Ascending aorta (tissue), 2 donors: ENCODE measurements around the gene PNMA5. TPM values are rescaled to one million over a fixed set of nuclear protein-coding genes. Genes with fewer than 3 reads are reported as not detected.
A peak's percentile ranks its signal among the peaks of the same experiment; 100 is the strongest.
"Not testable (repeated sequence)": the region's sequence is repeated elsewhere in the genome, so short reads cannot be mapped to it uniquely, and the experiment has no call there.

ENCODE experiments used
- DNase-seq, 2 donors: peaks; one replicate each; pipeline ENCODE4 v3.0.0-alpha.2; 2019; ENCODE audit warnings: low spot score in 2 of 2
- H3K27ac ChIP-seq, 2 donors: fragments of 200-600 bp; sonication (generic); one replicate each; pipeline ENCODE4 v1.5.1; 2016 to 2017; ENCODE audit warnings: mild to moderate bottlenecking in 1 of 2
- H3K27me3 ChIP-seq: fragments of 200-600 bp; sonication (generic); one replicate; pipeline ENCODE4 v1.5.1; 2017
- H3K36me3 ChIP-seq, 2 donors: fragments of 200-600 bp; sonication (generic); one replicate each; pipeline ENCODE4 v1.5.1; 2016
- H3K4me1 ChIP-seq, 2 donors: fragments of 200-600 bp; sonication (generic); one replicate each; pipeline ENCODE4 v1.5.1; 2016 to 2017; ENCODE audit warnings: mild to moderate bottlenecking in 1 of 2
- H3K4me3 ChIP-seq, 2 donors: fragments of 200-600 bp; sonication (generic); one replicate each; pipeline ENCODE4 v1.5.1; 2016 to 2017; ENCODE audit warnings: mild to moderate bottlenecking in 1 of 2
- H3K9me3 ChIP-seq, 2 donors: fragments of 200-600 bp; sonication (generic); one replicate each; pipeline ENCODE4 v1.5.1; 2016
- intact Hi-C: fragments of 100-400 bp; cut with DNase I; formaldehyde crosslinking; loops from one replicate; pipeline ENCODE4 v1.15.1; 2023
- total RNA-seq: library from RNA; depleted of rRNA; stranded (reverse); fragments of >200 nt; gene quantifications from one replicate; pipeline ENCODE4 v1.1.0, GENCODE V29; 2016
- TF ChIP-seq, protein P1 (sequence below), 3 experiments: fragments of 200-600 bp in 2 of 3; fragments of 450-650 bp in 1 of 3; sonication (generic) in 2 of 3; IDR thresholded peaks; one replicate each; pipeline ENCODE4 v1.5.1; 2016 to 2019; ENCODE audit warnings: antibody characterized with exemption in 3 of 3, mild to moderate bottlenecking in 1 of 3, moderate library complexity in 1 of 3

The PNMA5 gene
- not detected for total RNA-seq

DNA sequence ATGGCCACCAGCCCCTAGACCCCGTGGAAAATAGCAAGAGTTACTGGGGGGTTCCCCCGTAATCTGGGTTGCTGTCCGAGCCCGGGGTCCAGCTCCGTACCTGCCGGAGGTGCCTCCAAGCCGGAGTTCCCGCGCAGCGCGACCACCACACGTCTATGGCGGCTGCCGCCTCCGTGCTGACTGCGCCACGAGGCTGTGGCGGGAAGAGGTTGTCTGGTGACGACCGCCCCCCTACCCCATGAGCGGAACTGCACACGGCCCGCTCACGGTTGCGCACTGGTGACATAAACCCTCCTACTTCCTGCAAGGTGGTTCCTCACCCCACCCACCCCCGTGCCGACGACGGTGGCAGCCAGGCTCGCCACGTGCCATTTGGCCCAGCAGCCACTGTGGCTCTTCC lies at the start of gene PNMA5:
TSS of gene PNMA5 (minus strand) at position 184 of the 400 bp plus-strand sequence. CDS start 2,518 bp downstream, outside the sequence.
- DNase-seq: no peak
- H3K27me3 ChIP-seq: no peaks in the 10 kb centered on the region
- no peak within 1 kb of the TSS for H3K27ac ChIP-seq
- intact Hi-C loops: no loop called here
- no peaks in the 10 kb centered on the region for H3K36me3 ChIP-seq
- no peak within 1 kb of the TSS for H3K4me3 ChIP-seq
- H3K9me3 ChIP-seq: no peaks in the 10 kb centered on the region
- H3K4me1 ChIP-seq: no peaks in the 10 kb centered on the region
- TF ChIP-seq, protein P1, sequence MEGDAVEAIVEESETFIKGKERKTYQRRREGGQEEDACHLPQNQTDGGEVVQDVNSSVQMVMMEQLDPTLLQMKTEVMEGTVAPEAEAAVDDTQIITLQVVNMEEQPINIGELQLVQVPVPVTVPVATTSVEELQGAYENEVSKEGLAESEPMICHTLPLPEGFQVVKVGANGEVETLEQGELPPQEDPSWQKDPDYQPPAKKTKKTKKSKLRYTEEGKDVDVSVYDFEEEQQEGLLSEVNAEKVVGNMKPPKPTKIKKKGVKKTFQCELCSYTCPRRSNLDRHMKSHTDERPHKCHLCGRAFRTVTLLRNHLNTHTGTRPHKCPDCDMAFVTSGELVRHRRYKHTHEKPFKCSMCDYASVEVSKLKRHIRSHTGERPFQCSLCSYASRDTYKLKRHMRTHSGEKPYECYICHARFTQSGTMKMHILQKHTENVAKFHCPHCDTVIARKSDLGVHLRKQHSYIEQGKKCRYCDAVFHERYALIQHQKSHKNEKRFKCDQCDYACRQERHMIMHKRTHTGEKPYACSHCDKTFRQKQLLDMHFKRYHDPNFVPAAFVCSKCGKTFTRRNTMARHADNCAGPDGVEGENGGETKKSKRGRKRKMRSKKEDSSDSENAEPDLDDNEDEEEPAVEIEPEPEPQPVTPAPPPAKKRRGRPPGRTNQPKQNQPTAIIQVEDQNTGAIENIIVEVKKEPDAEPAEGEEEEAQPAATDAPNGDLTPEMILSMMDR (IDR thresholded peaks at IDR 0.05): no peak

DNA sequence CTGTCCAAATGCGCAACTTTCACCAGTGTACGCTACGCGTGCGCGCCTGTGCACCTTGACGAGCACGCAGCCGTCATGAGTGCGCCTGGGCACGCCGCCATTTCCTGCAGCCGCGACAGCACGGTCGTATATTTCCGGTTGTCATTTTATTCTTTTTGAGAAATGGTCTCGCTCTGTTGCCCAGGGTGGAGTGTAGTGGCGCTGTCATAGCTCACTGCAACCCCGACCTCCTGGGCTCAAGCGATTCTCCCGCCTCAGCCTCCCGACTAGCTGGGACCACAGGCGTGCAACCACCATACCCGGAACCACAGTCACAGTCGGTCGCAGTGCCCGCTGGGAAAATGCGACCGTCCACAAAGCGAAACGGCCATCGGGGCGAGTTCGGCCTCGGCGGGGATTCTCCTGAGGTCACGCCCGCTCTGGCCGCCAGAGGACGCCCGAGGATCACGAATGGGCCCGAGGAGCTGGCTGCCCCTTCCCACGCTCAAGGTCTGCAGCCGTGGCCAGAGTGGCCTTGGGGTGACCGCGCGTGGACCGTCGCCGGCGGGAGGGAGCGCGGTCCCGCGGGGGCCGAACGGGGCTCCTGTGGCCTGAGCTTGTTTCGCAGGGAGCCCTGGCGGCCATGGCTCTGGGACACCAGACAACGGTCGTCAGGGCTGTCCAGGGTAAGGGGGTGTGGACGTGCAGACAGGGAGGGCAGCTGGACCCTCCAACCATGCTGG lies 38.6 kb upstream of the PNMA5 start:
- Histone ChIP-seq H3K4me3 (peak overlapping the region; percentile 26 to 55), H3K27me3 (no peaks in the 10 kb centered on the region), H3K4me1 (no peaks in the 10 kb centered on the region), H3K9me3 (no peaks in the 10 kb centered on the region), H3K36me3 (no peaks in the 10 kb centered on the region), H3K27ac (no peak overlapping the region)
- DNase-seq: peak in 1 of 2 donors; percentile 80
- intact Hi-C loops: loop anchor here (5.0 to 10.0 kb wide), 3 partner anchors 412 to 632 kb away; partner anchors contain the start of gene TREX2
- TF ChIP-seq, protein P1 (IDR thresholded peaks at IDR 0.05): peak; percentile 76 to 85 (median 85)

DNA sequence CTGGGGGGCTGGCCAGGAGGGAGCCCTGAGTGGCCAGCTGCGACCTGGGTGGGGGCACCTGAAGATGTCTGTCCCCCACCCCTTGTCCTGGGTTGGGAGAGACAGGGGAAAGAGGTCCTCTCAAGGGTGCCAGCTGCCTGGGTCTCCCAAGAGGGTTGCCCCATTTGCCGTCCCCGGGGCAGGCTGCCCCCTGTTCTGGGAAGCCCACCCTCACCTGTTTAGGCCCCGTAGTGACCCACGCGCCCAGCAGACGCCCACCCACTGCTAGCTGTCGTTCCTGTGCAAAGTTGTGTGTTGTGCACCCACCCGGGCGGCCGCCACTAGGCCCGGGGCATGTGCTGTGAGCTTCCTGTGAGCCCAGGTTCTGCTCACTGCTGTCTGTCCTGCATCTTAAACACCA lies 36.9 kb upstream of the PNMA5 start:
- no peak for DNase-seq
- Histone ChIP-seq H3K4me3 (no peak overlapping the region), H3K9me3 (no peaks in the 10 kb centered on the region), H3K27ac (no peak overlapping the region), H3K27me3 (no peaks in the 10 kb centered on the region), H3K36me3 (no peaks in the 10 kb centered on the region), H3K4me1 (no peaks in the 10 kb centered on the region)
- TF ChIP-seq, protein P1 (IDR thresholded peaks at IDR 0.05): no peak
- intact Hi-C loops: loop anchor here (5.0 to 10.0 kb wide), 3 partner anchors 414 to 634 kb away; partner anchors contain the start of gene TREX2

DNA sequence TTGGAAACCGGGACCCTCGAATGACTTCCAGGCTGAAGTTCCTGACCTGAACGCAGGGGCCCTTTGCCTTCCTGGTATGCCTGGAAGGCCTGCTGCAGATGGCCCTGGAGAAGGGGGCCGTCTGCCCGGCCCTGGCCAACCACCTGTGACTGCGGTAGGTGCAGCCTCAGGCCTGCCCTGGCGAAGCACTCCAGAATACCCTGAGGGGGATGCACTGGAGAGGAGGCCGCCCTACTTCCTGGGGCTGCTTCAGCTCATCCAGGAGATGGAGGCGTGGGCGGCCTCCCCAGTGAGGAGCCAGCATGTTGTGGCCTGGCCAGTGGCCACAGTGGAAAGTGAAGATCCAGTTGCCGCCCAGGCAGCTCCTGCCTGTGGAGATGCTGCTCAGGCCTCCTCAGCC lies 36.0 kb upstream of the PNMA5 start:
- no peak for DNase-seq
- no peak overlapping the region for H3K27ac ChIP-seq
- intact Hi-C loops: loop anchor here (5.0 to 10.0 kb wide), 3 partner anchors 415 to 635 kb away; partner anchors contain the start of gene TREX2
- no peaks in the 10 kb centered on the region for H3K9me3 ChIP-seq
- no peaks in the 10 kb centered on the region for H3K36me3 ChIP-seq
- no peaks in the 10 kb centered on the region for H3K27me3 ChIP-seq
- H3K4me1 ChIP-seq: no peaks in the 10 kb centered on the region
- TF ChIP-seq, protein P1 (IDR thresholded peaks at IDR 0.05): no peak
- no peak overlapping the region for H3K4me3 ChIP-seq

DNA sequence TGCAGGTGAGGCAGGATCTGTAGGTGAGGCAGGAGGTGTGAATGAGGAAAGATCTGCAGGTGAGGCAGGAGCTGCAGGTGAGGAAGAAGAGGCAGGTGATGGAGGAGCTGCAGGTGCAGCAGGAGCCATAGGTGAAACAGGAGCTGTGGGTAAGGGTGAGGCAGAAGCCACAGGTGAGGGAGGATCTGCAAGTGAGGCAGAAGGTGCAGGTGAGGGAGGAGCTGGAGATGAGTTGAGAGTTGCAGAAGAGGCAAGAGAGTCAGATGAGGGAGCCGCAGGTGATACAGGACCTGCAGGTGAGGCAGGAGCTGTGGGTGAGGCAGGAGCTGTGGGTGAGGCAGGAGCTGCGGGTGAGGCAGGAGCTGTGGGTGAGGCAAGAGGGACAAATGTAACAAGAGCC lies 35.2 kb upstream of the PNMA5 start:
- Histone ChIP-seq H3K4me1 (no peaks in the 10 kb centered on the region), H3K4me3 (no peak overlapping the region), H3K27me3 (no peaks in the 10 kb centered on the region), H3K27ac (no peak overlapping the region), H3K9me3 (no peaks in the 10 kb centered on the region), H3K36me3 (no peaks in the 10 kb centered on the region)
- TF ChIP-seq, protein P1 (IDR thresholded peaks at IDR 0.05): no peak
- DNase-seq: no peak
- intact Hi-C loops: no loop called here

DNA sequence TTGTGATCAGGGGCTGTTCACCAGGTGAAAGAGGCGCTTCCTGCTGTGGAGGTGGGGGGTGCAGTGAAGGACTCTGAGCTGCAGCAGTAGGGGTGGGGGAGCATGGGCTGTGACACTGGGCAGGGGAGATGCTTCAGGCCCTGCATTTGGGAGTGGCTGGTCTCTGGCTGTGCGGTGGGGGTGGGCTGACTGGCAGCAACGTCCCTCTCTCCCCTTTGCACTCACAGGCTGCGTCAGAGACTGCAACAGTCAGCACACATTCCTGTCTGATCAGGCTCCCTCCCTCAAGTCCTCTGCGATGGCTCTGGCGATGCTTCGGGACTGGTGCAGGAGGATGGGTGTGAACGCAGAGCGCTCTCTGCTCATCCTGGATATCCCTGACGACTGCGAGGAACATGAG lies 34.6 kb upstream of the PNMA5 start:
- H3K4me3 ChIP-seq, DNase-seq, H3K9me3 ChIP-seq, H3K27ac ChIP-seq, H3K27me3 ChIP-seq, intact Hi-C loops, H3K36me3 ChIP-seq, H3K4me1 ChIP-seq: not testable (repeated sequence)

DNA sequence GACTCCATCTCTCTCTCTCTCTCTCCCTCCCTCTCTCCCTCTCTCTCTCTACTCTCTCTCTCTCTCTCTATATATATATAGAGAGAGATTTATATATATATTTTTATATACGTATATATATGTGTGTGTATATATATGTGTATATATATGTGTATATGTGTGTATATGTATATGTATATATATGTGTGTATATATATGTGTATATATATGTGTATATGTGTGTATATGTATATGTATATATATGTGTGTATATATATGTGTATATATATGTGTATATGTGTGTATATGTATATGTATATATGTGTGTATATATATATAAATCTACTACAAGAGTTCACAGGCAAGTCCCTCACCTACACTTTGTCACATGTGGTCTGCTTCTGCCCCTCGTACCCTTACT lies 32.6 kb upstream of the PNMA5 start:
- intact Hi-C loops, H3K27me3 ChIP-seq, H3K9me3 ChIP-seq, H3K36me3 ChIP-seq, DNase-seq, H3K4me3 ChIP-seq, H3K27ac ChIP-seq, H3K4me1 ChIP-seq: not testable (repeated sequence)
